Spleen (tissue), 7 donors: ENCODE measurements around the gene P4HA3.

ENCODE experiments used
- POLR2A ChIP-seq, 3 donors: fragments of 450-650 bp; IDR thresholded peaks; one replicate each; pipeline ENCODE4 v1.5.1; 2017; ENCODE audit warnings: antibody characterized with exemption in 3 of 3, mild to moderate bottlenecking in 1 of 3
- TF ChIP-seq, protein P1 (sequence below), 11 experiments: fragments of 200-600 bp in 7 of 11; fragments of 450-650 bp in 4 of 11; sonication (generic) in 4 of 11; IDR thresholded peaks in 8 of 11; conservative IDR thresholded peaks in 3 of 11; 1 replicate in 7 of 11; 2 replicates in 4 of 11; pipeline versions ENCODE4 v1.4.0 to v1.8.0; 2016 to 2021; ENCODE audit warnings: antibody characterized with exemption in 11 of 11, inconsistent platforms in 4 of 11, mild to moderate bottlenecking in 1 of 11
- donor health status: DM: no; HTN: no; CAD: no; lungs with moderate emphysema.
- donor health status: DM: no; HTN: no; CAD: no.
- donor health status: DM: no; HTN: no; CAD: no.

DNA sequence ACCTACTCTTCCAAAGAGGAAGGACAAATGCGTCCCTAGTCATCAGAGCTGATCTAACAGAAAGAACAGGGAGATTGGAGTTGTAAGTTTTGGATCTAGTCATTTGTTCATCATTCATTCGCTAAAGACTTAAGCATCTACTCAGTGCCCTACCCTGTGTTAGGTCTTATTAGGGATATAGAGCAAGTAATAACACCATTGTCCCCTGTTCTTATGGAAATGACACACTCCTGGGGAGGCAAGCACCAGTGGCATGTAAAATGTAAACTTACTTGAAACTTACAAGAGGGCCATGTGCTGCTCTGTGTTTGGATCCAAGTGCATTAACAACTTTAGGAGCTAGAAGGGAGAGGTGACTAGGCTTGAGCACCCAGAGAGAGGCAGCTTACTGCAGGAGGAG is 61.9 kb downstream of the P4HA3 start:
- no peak for TF ChIP-seq POLR2A (IDR thresholded peaks at IDR 0.05)
- TF ChIP-seq, protein P1, sequence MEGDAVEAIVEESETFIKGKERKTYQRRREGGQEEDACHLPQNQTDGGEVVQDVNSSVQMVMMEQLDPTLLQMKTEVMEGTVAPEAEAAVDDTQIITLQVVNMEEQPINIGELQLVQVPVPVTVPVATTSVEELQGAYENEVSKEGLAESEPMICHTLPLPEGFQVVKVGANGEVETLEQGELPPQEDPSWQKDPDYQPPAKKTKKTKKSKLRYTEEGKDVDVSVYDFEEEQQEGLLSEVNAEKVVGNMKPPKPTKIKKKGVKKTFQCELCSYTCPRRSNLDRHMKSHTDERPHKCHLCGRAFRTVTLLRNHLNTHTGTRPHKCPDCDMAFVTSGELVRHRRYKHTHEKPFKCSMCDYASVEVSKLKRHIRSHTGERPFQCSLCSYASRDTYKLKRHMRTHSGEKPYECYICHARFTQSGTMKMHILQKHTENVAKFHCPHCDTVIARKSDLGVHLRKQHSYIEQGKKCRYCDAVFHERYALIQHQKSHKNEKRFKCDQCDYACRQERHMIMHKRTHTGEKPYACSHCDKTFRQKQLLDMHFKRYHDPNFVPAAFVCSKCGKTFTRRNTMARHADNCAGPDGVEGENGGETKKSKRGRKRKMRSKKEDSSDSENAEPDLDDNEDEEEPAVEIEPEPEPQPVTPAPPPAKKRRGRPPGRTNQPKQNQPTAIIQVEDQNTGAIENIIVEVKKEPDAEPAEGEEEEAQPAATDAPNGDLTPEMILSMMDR (IDR thresholded peaks at IDR 0.05 in 8 of 11, conservative IDR thresholded peaks at IDR 0.05 in 3 of 11) = no peak
